HepG2 (cell line): ENCODE data around the gene CFAP119. TPM values are rescaled to one million over a fixed set of nuclear protein-coding genes. Genes with fewer than 3 reads are reported as not detected.

Experiments
- ATF6 ChIP-seq: sonication (generic); formaldehyde crosslinking; conservative IDR thresholded peaks from 2 replicates; pipeline ENCODE4 v1.4.0; 2020; ENCODE audit warnings: missing genetic modification reagents
- CBX1 ChIP-seq: IDR thresholded peaks from one replicate; pipeline ENCODE4 v1.6.1; 2016; ENCODE audit warnings: antibody characterized with exemption, low read depth
- ISL2 ChIP-seq: sonication (generic); formaldehyde crosslinking; IDR thresholded peaks from 2 replicates; pipeline ENCODE4 v1.5.0; 2020; ENCODE audit warnings: missing genetic modification reagents
- LRRFIP1 ChIP-seq: sonication (generic); formaldehyde crosslinking; conservative IDR thresholded peaks from 2 replicates; pipeline ENCODE4 v1.4.0; 2020; ENCODE audit warnings: missing genetic modification reagents
- MAF1 ChIP-seq: sonication (generic); formaldehyde crosslinking; IDR thresholded peaks from 2 replicates; pipeline ENCODE4 v1.5.0; 2020; ENCODE audit warnings: missing genetic modification reagents, borderline replicate concordance
- MLXIP ChIP-seq: sonication (generic); formaldehyde crosslinking; IDR thresholded peaks from 2 replicates; pipeline ENCODE4 v1.9.0; 2021; ENCODE audit warnings: missing genetic modification reagents, borderline replicate concordance
- NR2F6 ChIP-seq, 2 experiments: IDR thresholded peaks; 2 replicates each; pipeline ENCODE4 v1.6.1; 2016; ENCODE audit warnings: antibody characterized with exemption in 1 of 2, mild to moderate bottlenecking in 1 of 2
- ZBTB2 ChIP-seq: sonication (generic); formaldehyde crosslinking; IDR thresholded peaks from 2 replicates; pipeline ENCODE4 v1.8.0; 2022; ENCODE audit warnings: low read depth, missing genetic modification reagents
- ZBTB34 ChIP-seq: sonication (generic); formaldehyde crosslinking; IDR thresholded peaks from 2 replicates; pipeline ENCODE4 v1.8.0; 2022; ENCODE audit warnings: mild to moderate bottlenecking, missing genetic modification reagents
- ZNF12 ChIP-seq: sonication (generic); formaldehyde crosslinking; IDR thresholded peaks from 2 replicates; pipeline ENCODE4 v1.5.0; 2020; ENCODE audit warnings: missing genetic modification reagents
- ZNF224 ChIP-seq: sonication (generic); formaldehyde crosslinking; IDR thresholded peaks from 2 replicates; pipeline ENCODE4 v1.5.0; 2020; ENCODE audit warnings: mild to moderate bottlenecking, missing genetic modification reagents
- ZNF501 ChIP-seq: sonication (generic); formaldehyde crosslinking; IDR thresholded peaks from 2 replicates; pipeline ENCODE4 v1.5.1; 2020; ENCODE audit warnings: mild to moderate bottlenecking, moderate library complexity, missing genetic modification reagents
- ZNF572 ChIP-seq: sonication (generic); formaldehyde crosslinking; IDR thresholded peaks from 2 replicates; pipeline ENCODE4 v1.5.1; 2020; ENCODE audit warnings: mild to moderate bottlenecking, missing genetic modification reagents
- ZNF607 ChIP-seq: sonication (generic); formaldehyde crosslinking; IDR thresholded peaks from 2 replicates; pipeline ENCODE4 v1.5.1; 2020; ENCODE audit warnings: missing genetic modification reagents, mild to moderate bottlenecking, borderline replicate concordance
- ZNF773 ChIP-seq: sonication (generic); formaldehyde crosslinking; IDR thresholded peaks from 2 replicates; pipeline ENCODE4 v1.4.0; 2020; ENCODE audit warnings: missing genetic modification reagents, borderline replicate concordance
- polyA plus RNA-seq, 8 experiments: library from polyadenylated mRNA; depleted of rRNA in 3 of 8; stranded (reverse) in 7 of 8; unstranded in 1 of 8; fragments of >200 nt; fragmentation: Illumina TruSeq in 4 of 8; extraction: Trizol in 4 of 8; gene quantifications; 2 replicates each; pipeline versions ENCODE4 v1.2.1 to v1.2.3, GENCODE V29; 2011 to 2016; ENCODE audit warnings: low read depth in 4 of 8, missing spikeins in 1 of 8, mixed read lengths in 1 of 8; ENCODE audit not compliant: insufficient read depth in 1 of 8
- total RNA-seq, 5 experiments: library from RNA; depleted of rRNA; stranded (reverse); fragments of >200 nt; fragmentation: Illumina TruSeq; extraction: Trizol; gene quantifications; 2 replicates each; pipeline ENCODE4 v1.2.3, GENCODE V29; 2016; ENCODE audit warnings: low read depth in 1 of 5

The CFAP119 gene
- total and polyA plus RNA-seq, 2 of the 13 experiments (the other 11 are each of a cell fraction or from before 2014, with no cell fraction given) = 6.4 TPM

DNA sequence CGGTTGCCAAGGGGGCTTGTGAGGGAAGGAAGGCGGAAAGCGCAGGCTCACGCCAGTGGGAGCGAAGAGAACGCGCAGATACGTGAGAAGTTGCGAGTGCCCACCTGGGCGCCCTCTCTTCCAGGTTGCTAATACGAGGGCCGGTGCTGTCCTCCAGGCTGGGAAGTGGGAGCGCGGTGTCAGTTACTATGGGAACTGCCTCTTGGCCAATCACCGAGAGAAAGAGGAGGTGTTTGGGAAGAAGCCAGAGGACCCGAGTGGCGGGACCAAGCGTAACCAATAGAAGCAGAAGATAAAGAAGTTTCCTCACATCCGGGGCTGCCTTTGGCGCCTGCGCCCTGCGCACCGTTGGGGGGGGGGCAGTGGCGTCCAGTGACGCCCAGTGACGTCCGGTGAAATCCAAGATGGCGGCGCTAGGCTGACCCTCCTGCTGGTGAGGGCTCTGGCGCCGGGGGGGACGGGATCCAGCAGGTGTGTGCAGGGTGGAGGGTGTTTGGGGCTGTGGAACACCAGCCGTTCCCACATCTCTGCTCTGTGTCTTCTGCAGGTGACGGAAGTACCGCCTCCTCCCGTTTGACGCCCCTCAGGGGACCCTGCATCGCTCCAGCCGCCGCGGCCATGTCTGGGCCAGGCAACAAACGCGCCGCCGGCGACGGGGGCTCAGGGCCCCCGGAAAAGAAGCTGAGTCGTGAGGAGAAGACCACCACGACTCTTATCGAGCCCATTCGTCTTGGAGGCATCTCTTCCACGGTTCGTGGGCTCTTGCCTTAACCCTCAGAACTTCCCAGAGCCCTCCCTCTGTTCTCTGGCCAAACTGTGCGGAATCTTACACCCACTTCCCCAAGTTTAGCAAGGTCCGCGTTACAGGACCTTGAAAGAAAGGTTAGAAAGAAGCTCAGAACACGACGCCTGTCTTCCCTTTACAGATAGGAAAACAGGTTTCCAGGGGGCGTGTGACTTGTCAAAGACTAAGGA is at the start of gene CFAP119, which contains the start of gene RNF40 (continued):
- no peak for TF ChIP-seq MLXIP
- peak; percentile 80 for TF ChIP-seq ZNF501 (CRISPR knock-in tag)
- peak; percentile 85; the same call in 1 of the 2 replicates for TF ChIP-seq LRRFIP1
- TF ChIP-seq ZBTB34 = peak; percentile 84
- peak; percentile 71 for TF ChIP-seq CBX1
- no peak for TF ChIP-seq ZBTB2 (CRISPR knock-in tag)
- no peak; the same call in 1 of the 2 replicates for TF ChIP-seq ZNF12 (CRISPR knock-in tag)
- peak; percentile 73; the same call in 1 of the 2 replicates for TF ChIP-seq MAF1 (CRISPR knock-in tag)
- peak; percentile 28 for TF ChIP-seq ZNF607
- peak; percentile 74; the same call in 1 of the 2 replicates for TF ChIP-seq ISL2 (CRISPR knock-in tag)
- TF ChIP-seq ZNF572 (CRISPR knock-in tag) = peak; percentile 3; the same call in 1 of the 2 replicates
- TF ChIP-seq ATF6 (CRISPR knock-in tag) = 0 out of 2 replicates have a peak, but pooled peaks have one; percentile 81
- peak; percentile 60 for TF ChIP-seq ZNF224
- peak; percentile 45; the same call in 1 of the 2 replicates for TF ChIP-seq ZNF773
- no peak for TF ChIP-seq NR2F6 (IDR thresholded peaks at IDR 0.05)
- TF ChIP-seq NR2F6 (CRISPR knock-in tag; IDR thresholded peaks at IDR 0.05) = peak; percentile 14; the same call in 1 of the 2 replicates
